PC-9 (cell line): ENCODE measurements around the gene DYNLL2.

ENCODE experiments used
- CTCF ChIP-seq: fragments of 200-600 bp; sonication (generic); conservative IDR thresholded peaks from 2 replicates; pipeline ENCODE4 v1.6.1; 2017; ENCODE audit warnings: mixed run types, antibody characterized with exemption, mild to moderate bottlenecking, moderate library complexity
- EZH2 ChIP-seq: fragments of 200-600 bp; sonication (generic); IDR thresholded peaks from 2 replicates; pipeline ENCODE4 v1.8.0; 2017; ENCODE audit warnings: antibody characterized with exemption, low read depth

DNA sequence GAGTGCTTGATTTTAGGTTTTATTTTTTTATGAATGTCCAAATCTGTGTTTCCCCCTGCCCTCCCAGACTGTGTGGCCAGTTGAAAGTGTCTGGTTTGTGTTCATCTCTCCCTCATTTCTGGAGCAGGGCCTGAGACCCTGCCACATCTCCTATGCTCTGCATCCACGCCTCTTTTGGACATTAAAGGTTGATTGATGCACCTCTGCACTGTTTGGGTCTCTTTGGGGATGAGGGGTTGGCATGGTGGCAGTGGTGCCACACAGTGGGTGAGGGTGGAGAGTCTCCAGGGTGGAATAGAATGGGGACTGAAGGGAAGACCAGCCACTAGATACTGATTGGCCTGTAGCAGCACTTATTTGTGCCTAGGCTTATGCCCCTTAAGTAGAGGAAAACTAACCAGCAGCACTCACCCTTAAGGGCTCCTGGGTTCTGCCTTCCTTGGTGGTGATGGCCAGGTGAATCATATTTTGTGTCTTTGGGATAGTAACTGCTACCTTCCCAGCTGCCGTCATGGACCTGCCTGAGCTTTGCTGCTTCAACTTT lies 7.9 kb downstream of the DYNLL2 start:
- no peak for TF ChIP-seq CTCF
- no peak for TF ChIP-seq EZH2
